ENCODE results near the gene CCDC182.

DNA sequence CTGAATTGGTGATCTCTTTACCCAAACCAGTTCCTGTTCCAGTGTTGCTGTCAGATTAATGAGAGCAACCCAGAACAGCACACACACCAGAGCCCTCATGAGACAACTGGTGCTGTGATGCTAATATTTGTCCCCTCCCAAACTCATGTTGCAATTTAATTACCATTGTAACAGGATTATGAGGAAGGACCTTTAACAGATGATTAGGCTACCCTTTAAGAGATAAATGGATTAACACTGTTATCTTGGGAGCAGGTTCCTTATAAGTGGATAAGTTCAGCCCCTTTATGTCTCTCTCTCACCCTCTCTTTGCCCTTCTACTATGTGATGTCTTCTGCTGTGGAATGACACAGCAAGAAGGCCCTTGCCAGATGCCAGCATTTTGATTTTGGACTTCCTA lies 1.1 kb upstream of the CCDC182 start:
- TF ChIP-seq, protein P1, sequence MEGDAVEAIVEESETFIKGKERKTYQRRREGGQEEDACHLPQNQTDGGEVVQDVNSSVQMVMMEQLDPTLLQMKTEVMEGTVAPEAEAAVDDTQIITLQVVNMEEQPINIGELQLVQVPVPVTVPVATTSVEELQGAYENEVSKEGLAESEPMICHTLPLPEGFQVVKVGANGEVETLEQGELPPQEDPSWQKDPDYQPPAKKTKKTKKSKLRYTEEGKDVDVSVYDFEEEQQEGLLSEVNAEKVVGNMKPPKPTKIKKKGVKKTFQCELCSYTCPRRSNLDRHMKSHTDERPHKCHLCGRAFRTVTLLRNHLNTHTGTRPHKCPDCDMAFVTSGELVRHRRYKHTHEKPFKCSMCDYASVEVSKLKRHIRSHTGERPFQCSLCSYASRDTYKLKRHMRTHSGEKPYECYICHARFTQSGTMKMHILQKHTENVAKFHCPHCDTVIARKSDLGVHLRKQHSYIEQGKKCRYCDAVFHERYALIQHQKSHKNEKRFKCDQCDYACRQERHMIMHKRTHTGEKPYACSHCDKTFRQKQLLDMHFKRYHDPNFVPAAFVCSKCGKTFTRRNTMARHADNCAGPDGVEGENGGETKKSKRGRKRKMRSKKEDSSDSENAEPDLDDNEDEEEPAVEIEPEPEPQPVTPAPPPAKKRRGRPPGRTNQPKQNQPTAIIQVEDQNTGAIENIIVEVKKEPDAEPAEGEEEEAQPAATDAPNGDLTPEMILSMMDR (CRISPR knock-in tag; IDR thresholded peaks at IDR 0.05): no peak
- TF ChIP-seq EHMT2 (IDR thresholded peaks at IDR 0.05; ENCODE audit: borderline replicate concordance, low read depth, low read length) (no peak), CHCHD3 (CRISPR knock-in tag; IDR thresholded peaks at IDR 0.05) (no peak), ZBTB1 (CRISPR knock-in tag; IDR thresholded peaks at IDR 0.05; ENCODE audit: borderline replicate concordance) (no peak), ZNF263 (CRISPR knock-in tag; IDR thresholded peaks at IDR 0.05) (no peak), SAP130 (CRISPR knock-in tag; IDR thresholded peaks at IDR 0.05; ENCODE audit: low read depth) (no peak)
- TF ChIP-seq, protein P2, sequence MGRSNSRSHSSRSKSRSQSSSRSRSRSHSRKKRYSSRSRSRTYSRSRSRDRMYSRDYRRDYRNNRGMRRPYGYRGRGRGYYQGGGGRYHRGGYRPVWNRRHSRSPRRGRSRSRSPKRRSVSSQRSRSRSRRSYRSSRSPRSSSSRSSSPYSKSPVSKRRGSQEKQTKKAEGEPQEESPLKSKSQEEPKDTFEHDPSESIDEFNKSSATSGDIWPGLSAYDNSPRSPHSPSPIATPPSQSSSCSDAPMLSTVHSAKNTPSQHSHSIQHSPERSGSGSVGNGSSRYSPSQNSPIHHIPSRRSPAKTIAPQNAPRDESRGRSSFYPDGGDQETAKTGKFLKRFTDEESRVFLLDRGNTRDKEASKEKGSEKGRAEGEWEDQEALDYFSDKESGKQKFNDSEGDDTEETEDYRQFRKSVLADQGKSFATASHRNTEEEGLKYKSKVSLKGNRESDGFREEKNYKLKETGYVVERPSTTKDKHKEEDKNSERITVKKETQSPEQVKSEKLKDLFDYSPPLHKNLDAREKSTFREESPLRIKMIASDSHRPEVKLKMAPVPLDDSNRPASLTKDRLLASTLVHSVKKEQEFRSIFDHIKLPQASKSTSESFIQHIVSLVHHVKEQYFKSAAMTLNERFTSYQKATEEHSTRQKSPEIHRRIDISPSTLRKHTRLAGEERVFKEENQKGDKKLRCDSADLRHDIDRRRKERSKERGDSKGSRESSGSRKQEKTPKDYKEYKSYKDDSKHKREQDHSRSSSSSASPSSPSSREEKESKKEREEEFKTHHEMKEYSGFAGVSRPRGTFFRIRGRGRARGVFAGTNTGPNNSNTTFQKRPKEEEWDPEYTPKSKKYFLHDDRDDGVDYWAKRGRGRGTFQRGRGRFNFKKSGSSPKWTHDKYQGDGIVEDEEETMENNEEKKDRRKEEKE (IDR thresholded peaks at IDR 0.05): no peak
- TF ChIP-seq, protein P3, sequence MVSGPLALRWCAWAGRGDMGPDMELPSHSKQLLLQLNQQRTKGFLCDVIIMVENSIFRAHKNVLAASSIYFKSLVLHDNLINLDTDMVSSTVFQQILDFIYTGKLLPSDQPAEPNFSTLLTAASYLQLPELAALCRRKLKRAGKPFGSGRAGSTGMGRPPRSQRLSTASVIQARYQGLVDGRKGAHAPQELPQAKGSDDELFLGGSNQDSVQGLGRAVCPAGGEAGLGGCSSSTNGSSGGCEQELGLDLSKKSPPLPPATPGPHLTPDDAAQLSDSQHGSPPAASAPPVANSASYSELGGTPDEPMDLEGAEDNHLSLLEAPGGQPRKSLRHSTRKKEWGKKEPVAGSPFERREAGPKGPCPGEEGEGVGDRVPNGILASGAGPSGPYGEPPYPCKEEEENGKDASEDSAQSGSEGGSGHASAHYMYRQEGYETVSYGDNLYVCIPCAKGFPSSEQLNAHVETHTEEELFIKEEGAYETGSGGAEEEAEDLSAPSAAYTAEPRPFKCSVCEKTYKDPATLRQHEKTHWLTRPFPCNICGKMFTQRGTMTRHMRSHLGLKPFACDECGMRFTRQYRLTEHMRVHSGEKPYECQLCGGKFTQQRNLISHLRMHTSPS (CRISPR knock-in tag; IDR thresholded peaks at IDR 0.05; ENCODE audit: low read depth): no peak
- TF ChIP-seq, protein P4, sequence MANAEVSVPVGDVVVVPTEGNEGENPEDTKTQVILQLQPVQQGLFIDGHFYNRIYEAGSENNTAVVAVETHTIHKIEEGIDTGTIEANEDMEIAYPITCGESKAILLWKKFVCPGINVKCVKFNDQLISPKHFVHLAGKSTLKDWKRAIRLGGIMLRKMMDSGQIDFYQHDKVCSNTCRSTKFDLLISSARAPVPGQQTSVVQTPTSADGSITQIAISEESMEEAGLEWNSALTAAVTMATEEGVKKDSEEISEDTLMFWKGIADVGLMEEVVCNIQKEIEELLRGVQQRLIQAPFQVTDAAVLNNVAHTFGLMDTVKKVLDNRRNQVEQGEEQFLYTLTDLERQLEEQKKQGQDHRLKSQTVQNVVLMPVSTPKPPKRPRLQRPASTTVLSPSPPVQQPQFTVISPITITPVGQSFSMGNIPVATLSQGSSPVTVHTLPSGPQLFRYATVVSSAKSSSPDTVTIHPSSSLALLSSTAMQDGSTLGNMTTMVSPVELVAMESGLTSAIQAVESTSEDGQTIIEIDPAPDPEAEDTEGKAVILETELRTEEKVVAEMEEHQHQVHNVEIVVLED (CRISPR knock-in tag; IDR thresholded peaks at IDR 0.05; ENCODE audit: borderline replicate concordance): no peak

Measured in HepG2 (cell line).